HG03575 (cell line): ENCODE results near the gene LSM14A.
"Not testable (repeated sequence)": the region's sequence is repeated elsewhere in the genome, so short reads cannot be mapped to it uniquely, and the experiment has no call there.

ENCODE experiments used
- ATAC-seq: cut with Tn5 transposase; IDR thresholded peaks from one replicate; pipeline ENCODE4 v1.9.1; 2021; ENCODE audit not compliant: unreplicated experiment, insufficient number of reproducible peaks, low FRiP score; ENCODE audit errors: extremely low read depth

The LSM14A gene

GRCh38 chr19:34171877-34172660 is at the start of gene LSM14A:
TSS of gene LSM14A (plus strand) at chr19:34172504. CDS start at chr19:34172643, 139 bp downstream.
- no peak for ATAC-seq

DNA sequence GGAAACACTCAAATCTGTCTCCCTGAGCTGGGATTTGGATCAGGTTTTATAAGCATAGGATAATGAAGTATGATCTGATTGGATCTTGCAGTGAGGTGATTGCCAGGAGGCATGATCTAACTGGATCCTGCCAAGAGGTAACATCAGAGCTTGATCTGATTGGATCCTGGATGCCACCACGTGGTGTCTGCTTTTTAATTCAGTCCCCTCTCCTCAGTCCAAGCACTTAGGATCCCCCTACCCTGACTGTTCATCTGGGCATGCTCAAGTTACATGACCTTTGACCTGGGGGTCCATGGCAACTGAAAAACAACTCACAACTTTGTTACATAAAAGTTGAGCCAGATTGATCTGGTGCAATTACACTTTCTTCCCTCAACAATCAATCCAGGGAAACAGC is 47.5 kb upstream of the LSM14A start:
- ATAC-seq: no peak

GRCh38 chr19:34126966-34127365 is 45.3 kb upstream of the LSM14A start:
- no peak for ATAC-seq

GRCh38 chr19:34127684-34128189 is 44.6 kb upstream of the LSM14A start:
- no peak for ATAC-seq

- no peak for ATAC-seq
These were observed 43.6 kb upstream of the LSM14A start for GRCh38 chr19:34128558-34129250.

DNA sequence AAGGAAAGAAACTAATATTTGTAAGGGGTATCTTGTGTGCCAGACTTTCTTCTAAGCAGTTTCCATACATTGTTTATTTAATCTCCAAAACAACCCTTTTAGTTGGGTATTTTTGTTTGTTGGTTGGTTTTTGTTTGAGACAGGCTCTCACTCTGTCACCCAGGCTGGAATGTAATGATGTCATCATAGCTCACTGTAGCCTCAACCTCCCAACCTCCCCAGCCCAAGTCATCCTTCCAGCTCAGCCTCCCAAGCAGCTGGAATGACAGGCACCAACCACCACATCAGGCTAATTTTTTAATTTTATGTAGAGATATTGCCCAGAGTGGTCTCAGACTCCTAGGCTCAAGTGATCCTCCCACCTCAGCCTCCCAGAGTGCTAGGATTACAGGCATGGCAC is 41.2 kb upstream of the LSM14A start:
- ATAC-seq: no peak

DNA sequence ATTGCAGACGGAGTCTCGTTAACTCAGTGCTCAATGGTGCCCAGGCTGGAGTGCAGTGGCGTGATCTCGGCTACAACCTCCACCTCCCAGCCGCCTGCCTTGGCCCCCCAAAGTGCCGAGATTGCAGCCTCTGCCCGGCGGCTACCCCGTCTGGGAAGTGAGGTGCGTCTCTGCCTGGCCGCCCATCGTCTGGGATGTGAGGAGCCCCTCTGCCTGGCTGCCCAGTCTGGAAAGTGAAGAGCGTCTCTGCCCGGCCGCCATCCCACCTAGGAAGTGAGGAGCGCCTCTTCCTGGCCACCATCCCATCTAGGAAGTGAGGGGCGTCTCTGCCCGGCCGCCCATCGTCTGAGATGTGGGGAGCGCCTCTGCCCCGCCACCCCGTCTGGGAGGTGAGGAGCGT is 40.2 kb upstream of the LSM14A start:
- not testable (repeated sequence) for ATAC-seq

- not testable (repeated sequence) for ATAC-seq
These were observed 39.6 kb upstream of the LSM14A start for GRCh38 chr19:34132706-34133105.

- ATAC-seq: no peak
These were observed 37.9 kb upstream of the LSM14A start for GRCh38 chr19:34134190-34135053.

DNA sequence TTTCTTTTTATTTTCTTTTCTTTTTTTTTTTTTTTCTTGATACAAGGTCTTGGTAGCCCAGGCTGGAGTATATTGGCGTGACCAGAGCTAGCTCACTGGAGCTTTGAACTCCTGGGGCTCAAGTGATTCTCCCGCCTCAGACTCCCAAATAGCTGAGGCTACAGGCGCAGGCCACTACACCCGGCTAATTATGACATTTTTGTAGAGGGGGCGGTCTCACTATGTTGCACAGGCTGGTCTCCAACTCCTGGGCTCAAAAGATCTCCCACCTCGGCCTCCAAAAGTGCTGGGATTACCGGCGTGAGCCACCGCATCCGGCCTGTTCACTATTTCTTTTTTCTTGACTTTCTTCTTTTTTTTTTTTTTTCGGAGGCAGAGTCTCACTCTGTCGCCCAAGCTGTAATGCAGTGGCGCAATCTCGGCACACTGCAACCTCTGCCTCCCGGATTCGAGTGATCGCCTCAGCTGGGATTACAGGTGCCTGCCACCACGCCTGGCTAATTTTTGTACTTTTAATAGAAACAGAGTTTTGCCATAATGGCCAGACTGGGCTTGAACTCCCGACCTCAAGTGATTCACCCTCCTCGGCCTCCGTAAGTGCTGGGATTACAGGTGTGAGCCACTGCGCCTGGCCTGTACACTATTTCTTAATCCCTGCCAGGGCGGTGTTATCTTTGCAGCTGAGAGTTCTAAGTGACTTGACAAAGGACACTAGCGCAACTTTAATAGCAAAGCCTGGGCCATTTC is 37.1 kb upstream of the LSM14A start:
- no peak for ATAC-seq

DNA sequence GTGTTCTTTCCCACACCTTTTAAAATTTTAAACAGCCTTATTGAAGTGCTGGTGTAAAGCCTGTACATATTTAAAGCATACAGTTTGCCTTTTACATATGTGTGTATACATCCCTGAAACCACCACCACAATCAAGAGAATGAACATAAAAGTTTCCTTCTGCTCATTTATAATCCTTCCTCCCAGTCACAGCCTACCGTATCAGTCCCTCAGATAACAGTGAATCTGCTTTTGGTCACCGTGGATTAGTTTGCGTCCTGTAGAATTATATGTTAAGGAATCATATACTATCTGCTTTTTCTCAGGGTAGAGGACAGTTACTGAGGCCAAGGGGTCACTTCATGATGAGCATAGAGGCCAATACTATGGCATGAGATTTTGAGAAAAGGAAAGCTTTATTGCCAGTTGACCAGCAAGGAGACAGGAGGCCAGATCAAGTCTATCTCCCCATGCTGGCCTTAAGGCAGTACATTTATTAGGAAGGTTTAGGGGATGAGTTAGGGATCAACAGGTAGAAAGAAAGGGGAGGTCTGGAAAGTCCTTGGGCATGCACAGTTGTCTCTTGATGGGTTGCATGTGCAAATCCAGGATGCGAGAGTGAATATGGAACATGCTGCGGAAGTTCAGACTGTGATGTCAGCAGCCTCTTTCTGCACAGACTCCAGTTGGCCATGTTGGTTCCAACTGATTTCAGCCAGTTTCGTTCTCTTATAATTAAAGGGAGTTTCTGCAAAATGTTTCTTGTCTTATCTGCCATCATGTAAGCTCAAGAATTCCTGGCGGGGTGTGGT is 36.3 kb upstream of the LSM14A start:
- no peak for ATAC-seq

DNA sequence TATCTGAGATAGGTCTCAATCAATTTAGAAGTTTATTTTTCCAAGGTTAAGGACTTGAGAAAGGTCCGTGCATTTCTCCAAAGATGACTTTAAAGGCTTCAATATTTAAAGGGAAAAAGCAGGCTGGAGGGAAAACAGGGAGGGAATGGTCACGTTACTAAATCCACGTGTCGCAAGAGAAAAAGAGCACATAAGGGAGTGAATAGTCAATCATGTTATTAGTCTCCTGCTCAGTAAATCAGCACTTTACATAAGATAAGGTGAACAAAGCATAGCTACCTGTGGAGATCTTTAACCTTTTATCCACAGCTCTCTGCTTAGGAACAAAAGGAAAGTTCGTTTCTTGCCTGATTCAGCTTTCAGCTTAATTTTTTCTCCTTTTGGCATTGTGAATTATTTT is 31.3 kb upstream of the LSM14A start:
- no peak for ATAC-seq

GRCh38 chr19:34142440-34142839 is 29.9 kb upstream of the LSM14A start:
- no peak for ATAC-seq

GRCh38 chr19:34145741-34146202 is 26.5 kb upstream of the LSM14A start:
- ATAC-seq: no peak

- no peak for ATAC-seq
These were observed 23.6 kb upstream of the LSM14A start for GRCh38 chr19:34148658-34149185.

DNA sequence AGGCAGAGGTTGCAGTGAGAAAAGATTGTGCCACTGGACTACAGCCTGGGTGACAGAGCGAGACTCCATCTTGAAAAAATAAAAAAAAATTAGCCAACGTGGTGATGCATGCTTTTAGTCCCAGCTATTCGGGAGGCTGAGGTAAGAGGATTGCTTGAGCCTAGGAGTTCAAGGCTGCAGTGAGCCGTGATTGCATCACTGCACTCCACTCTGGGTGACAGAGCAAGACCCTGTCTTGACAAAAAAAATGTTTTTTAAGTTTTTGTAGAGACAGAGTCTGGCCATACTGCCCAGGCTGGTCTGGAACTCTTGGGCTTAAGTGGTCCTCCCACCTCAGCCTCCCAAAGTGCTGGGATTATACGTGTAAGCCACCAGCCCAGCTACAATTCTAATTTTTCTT is 22.4 kb upstream of the LSM14A start:
- ATAC-seq: no peak

DNA sequence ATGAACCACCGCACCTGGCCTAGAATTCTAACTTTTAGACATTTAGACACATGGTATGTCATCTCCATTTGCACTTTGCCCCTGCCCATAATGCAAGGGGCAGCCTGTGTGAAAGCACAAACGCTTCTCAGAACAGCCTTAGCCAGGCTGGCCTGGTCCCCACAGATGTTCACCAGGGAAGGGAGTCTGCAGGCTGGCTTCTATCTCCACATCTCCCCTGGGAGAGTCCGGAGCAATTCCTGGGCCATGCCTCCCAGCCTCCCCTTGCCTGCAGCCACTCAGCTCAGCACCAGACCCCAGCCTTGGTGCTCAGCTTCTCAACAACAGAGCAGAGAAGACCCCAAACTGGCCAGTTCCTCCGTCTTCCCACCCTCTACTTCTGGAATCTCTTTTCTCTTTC is 21.7 kb upstream of the LSM14A start:
- ATAC-seq: no peak

- ATAC-seq: no peak
These were observed 20.9 kb upstream of the LSM14A start for GRCh38 chr19:34151439-34151838.
